ENCODE measurements around the gene SPZ1. TPM values are rescaled to one million over a fixed set of nuclear protein-coding genes. Genes with fewer than 3 reads are reported as not detected.

The SPZ1 gene
- total RNA-seq, 1 experiment from 2014 or later = not detected

- ChIA-PET POLR2A (no interaction called here), RAD21 (ENCODE audit: low non-redundant PET in 1 of 2, low total read pairs in 2 of 2, uncharacterized antibody in 2 of 2, unreplicated experiment in 2 of 2) (interaction anchor here (0.6 to 1.6 kb wide), 4 partner anchors 33 to 183 kb away, joined by 3 to 4 read pairs (median 4); no protein-coding TSS in a partner anchor), CTCF (interaction anchor here (0.7 to 1.9 kb wide), 3 partner anchors 83 to 418 kb away, joined by 3 to 16 read pairs (median 3); no protein-coding TSS in a partner anchor)
- intact Hi-C loops (cut with micrococcal nuclease) = loop anchor here (1.0 kb wide), 1 partner anchor 184 kb away; no protein-coding TSS in a partner anchor
- no TSS peak for BruUV-seq (replicated peaks)
- Histone ChIP-seq H3K4me3 (replicated peaks in 1 of 2; ENCODE audit: low read depth in 1 of 2, low read length in 2 of 2) (no peak overlapping the region), H3K36me3 (ENCODE audit: control insufficient read depth in 1 of 2, insufficient read depth in 2 of 2, low read length in 2 of 2) (no peaks in the 10 kb centered on the region), H3K27ac (ENCODE audit: low read depth, low read length) (no peak overlapping the region), H3K27me3 (ENCODE audit: insufficient read depth, low read length) (no peaks in the 10 kb centered on the region), H4K20me1 (ENCODE audit: insufficient read depth) (no peaks in the 10 kb centered on the region), H3K79me2 (ENCODE audit: insufficient read depth, low read length) (no peaks in the 10 kb centered on the region), H3K9ac (ENCODE audit: low read length) (no peak overlapping the region), H2AFZ (ENCODE audit: low read depth, low read length, poor library complexity, severe bottlenecking) (peak overlapping the region; percentile 22), H3K4me2 (ENCODE audit: low read length) (no peak overlapping the region), H3K9me2 (ENCODE audit: insufficient read depth) (no peaks in the 10 kb centered on the region), H3K4me1 (ENCODE audit: control insufficient read depth in 1 of 2, insufficient read depth in 2 of 2, low read length in 2 of 2) (no peaks in the 10 kb centered on the region), H3K9me3 (ENCODE audit: control insufficient read depth in 1 of 2, insufficient read depth in 1 of 2, low read depth in 1 of 2, low read length in 2 of 2) (no peaks in the 10 kb centered on the region)
- no peak for DNase-seq (ENCODE audit: low read depth, low spot score)
- ATAC-seq = peak; percentile 74
- TF ChIP-seq YY1 (IDR thresholded peaks at IDR 0.05; ENCODE audit: extremely low read depth, insufficient replicate concordance, low read depth, low read length) (no peak), RAD21 (IDR thresholded peaks at IDR 0.05; ENCODE audit: low read depth) (peak; percentile 92), TCF7L2 (IDR thresholded peaks at IDR 0.05; ENCODE audit: borderline replicate concordance, extremely low read depth, insufficient read depth, insufficient read length) (no peak), ZFX (IDR thresholded peaks at IDR 0.05) (no peak), CTCF (IDR thresholded peaks at IDR 0.05 in 2 of 3, conservative IDR thresholded peaks at IDR 0.05 in 1 of 3; ENCODE audit: borderline replicate concordance in 1 of 3, insufficient read depth in 1 of 3, low read depth in 2 of 3, low read length in 2 of 3) (peak; percentile 58 to 79 (median 66))
Observed at GRCh38 chr5:80275347-80275746, 44.5 kb upstream of the SPZ1 start.

GRCh38 chr5:80276186-80276585, 43.6 kb upstream of the SPZ1 start:
- intact Hi-C loops (cut with micrococcal nuclease) = no loop called here
- no peak overlapping the region for H3K4me2 ChIP-seq (ENCODE audit: low read length)
- no peak overlapping the region for H3K27ac ChIP-seq (ENCODE audit: low read depth, low read length)
- BruUV-seq (replicated peaks) = no TSS peak
- H3K9me2 ChIP-seq (ENCODE audit: insufficient read depth) = no peaks in the 10 kb centered on the region
- no peak for ATAC-seq
- no peaks in the 10 kb centered on the region for H3K36me3 ChIP-seq (ENCODE audit: control insufficient read depth in 1 of 2, insufficient read depth in 2 of 2, low read length in 2 of 2)
- no peaks in the 10 kb centered on the region for H3K27me3 ChIP-seq (ENCODE audit: insufficient read depth, low read length)
- no peak overlapping the region for H2AFZ ChIP-seq (ENCODE audit: low read depth, low read length, poor library complexity, severe bottlenecking)
- ChIA-PET CTCF (interaction anchor here (0.7 to 1.9 kb wide), 3 partner anchors 84 to 418 kb away, joined by 3 to 16 read pairs (median 3); no protein-coding TSS in a partner anchor), POLR2A (no interaction called here), RAD21 (ENCODE audit: low non-redundant PET in 1 of 2, low total read pairs in 2 of 2, uncharacterized antibody in 2 of 2, unreplicated experiment in 2 of 2) (no interaction called here)
- H3K4me3 ChIP-seq (replicated peaks in 1 of 2; ENCODE audit: low read depth in 1 of 2, low read length in 2 of 2) = no peak overlapping the region
- no peak overlapping the region for H3K9ac ChIP-seq (ENCODE audit: low read length)
- H3K79me2 ChIP-seq (ENCODE audit: insufficient read depth, low read length) = no peaks in the 10 kb centered on the region
- no peaks in the 10 kb centered on the region for H3K9me3 ChIP-seq (ENCODE audit: control insufficient read depth in 1 of 2, insufficient read depth in 1 of 2, low read depth in 1 of 2, low read length in 2 of 2)
- no peaks in the 10 kb centered on the region for H3K4me1 ChIP-seq (ENCODE audit: control insufficient read depth in 1 of 2, insufficient read depth in 2 of 2, low read length in 2 of 2)
- DNase-seq (ENCODE audit: low read depth, low spot score) = no peak
- no peaks in the 10 kb centered on the region for H4K20me1 ChIP-seq (ENCODE audit: insufficient read depth)
- TF ChIP-seq CEBPB (IDR thresholded peaks at IDR 0.05; ENCODE audit: low read depth) (no peak), CTCF (IDR thresholded peaks at IDR 0.05 in 2 of 3, conservative IDR thresholded peaks at IDR 0.05 in 1 of 3; ENCODE audit: borderline replicate concordance in 1 of 3, insufficient read depth in 1 of 3, low read depth in 2 of 3, low read length in 2 of 3) (no peak), ELF1 (IDR thresholded peaks at IDR 0.05; ENCODE audit: borderline replicate concordance, low read depth) (no peak), SIN3A (IDR thresholded peaks at IDR 0.05; ENCODE audit: low read depth) (no peak), ZNF274 (IDR thresholded peaks at IDR 0.05; ENCODE audit: low read depth, low read length) (no peak), MAX (IDR thresholded peaks at IDR 0.05) (no peak), SP1 (IDR thresholded peaks at IDR 0.05; ENCODE audit: low read depth) (no peak), YY1 (IDR thresholded peaks at IDR 0.05; ENCODE audit: extremely low read depth, insufficient replicate concordance, low read depth, low read length) (no peak), EZH2 (IDR thresholded peaks at IDR 0.05) (no peak), POLR2AphosphoS5 (IDR thresholded peaks at IDR 0.05; ENCODE audit: low read depth, low read length) (no peak), EGR1 (IDR thresholded peaks at IDR 0.05; ENCODE audit: low read depth) (no peak), RAD21 (IDR thresholded peaks at IDR 0.05; ENCODE audit: low read depth) (no peak), TCF7L2 (IDR thresholded peaks at IDR 0.05; ENCODE audit: borderline replicate concordance, extremely low read depth, insufficient read depth, insufficient read length) (no peak)

All from HCT116 (cell line).